Stimulated activated CD8-positive, alpha-beta memory T cell treated with anti-CD3 and anti-CD28 coated beads, Interleukin-12 subunit alpha, Interleukin-12 subunit beta, amount 100 ng/mL, for 1 hour (primary cell): Measurements from ENCODE around the gene CDKN2B-AS1.

Source experiments
- DNase-seq: peaks from one replicate; pipeline ENCODE4 v3.0.0-alpha.2; 2020; ENCODE audit warnings: low read depth

CDKN2B-AS1 gene

GRCh38 chr9:22088053-22088716 is 93.6 kb downstream of the CDKN2B-AS1 start:
- no peak for DNase-seq

GRCh38 chr9:22088717-22089061 is 94.1 kb downstream of the CDKN2B-AS1 start:
- DNase-seq, result no peak

- DNase-seq, result no peak
Observed at GRCh38 chr9:22097707-22098106, 103.1 kb downstream of the CDKN2B-AS1 start.

GRCh38 chr9:22098643-22099332 is 104.2 kb downstream of the CDKN2B-AS1 start:
- no peak for DNase-seq

GRCh38 chr9:22100626-22101025 is 106.0 kb downstream of the CDKN2B-AS1 start:
- DNase-seq, result no peak

GRCh38 chr9:22102146-22103053 is 107.8 kb downstream of the CDKN2B-AS1 start:
- DNase-seq, result no peak

GRCh38 chr9:22103685-22104575 is 109.3 kb downstream of the CDKN2B-AS1 start:
- no peak for DNase-seq

- DNase-seq, result no peak
Observed at GRCh38 chr9:22105005-22105722, 110.6 kb downstream of the CDKN2B-AS1 start.

GRCh38 chr9:22107202-22108045 is 112.8 kb downstream of the CDKN2B-AS1 start:
- DNase-seq, result no peak

GRCh38 chr9:22108581-22109370 is 114.2 kb downstream of the CDKN2B-AS1 start:
- no peak for DNase-seq

GRCh38 chr9:22111176-22111953 is 116.8 kb downstream of the CDKN2B-AS1 start:
- DNase-seq, result no peak

GRCh38 chr9:22111954-22112247 is 117.3 kb downstream of the CDKN2B-AS1 start:
- DNase-seq, result no peak

GRCh38 chr9:22112870-22113821 is 118.6 kb downstream of the CDKN2B-AS1 start:
- DNase-seq, result no peak

GRCh38 chr9:22114956-22115355 is 120.4 kb downstream of the CDKN2B-AS1 start:
- no peak for DNase-seq

- DNase-seq, result no peak
Observed at GRCh38 chr9:22116758-22117157, 122.2 kb downstream of the CDKN2B-AS1 start.

- no peak for DNase-seq
Observed at GRCh38 chr9:22117511-22118384, 123.2 kb downstream of the CDKN2B-AS1 start.
